GM12878 (cell line): ENCODE data around the gene MYO16. TPM values are rescaled to one million over a fixed set of nuclear protein-coding genes. Genes with fewer than 3 reads are reported as not detected.

ENCODE experiments used
- ATAC-seq: fragments of 200-7000 bp; cut with Tn5 transposase; 3 replicates; pipeline ENCODE4 v1.9.1; 2020; ENCODE audit warnings: mild to moderate bottlenecking, moderate library complexity
- BruUV-seq: library from RNA; stranded (reverse); fragments of 400-500 nt; replicated peaks from 2 replicates; lab custom pipeline; 2021; lab: Mats Ljungman, UMichigan
- CTCF ChIA-PET: fragments of 300-600 bp; sonication (Branson Sonifier 250); formaldehyde crosslinking; extraction: SDS; loops from one replicate; lab custom pipeline; 2021; ENCODE audit warnings: inconsistent platforms; lab: Yijun Ruan, JAX
- POLR2A ChIA-PET: fragments of 350-600 bp; formaldehyde crosslinking; extraction: SDS; loops from one replicate; lab custom pipeline; 2021; ENCODE audit warnings: inconsistent platforms; lab: Charles Lee
- RAD21 ChIA-PET: fragments of 300-600 bp; sonication (Branson Sonifier 250); formaldehyde crosslinking; loops from one replicate; lab custom pipeline; 2023; ENCODE audit warnings: antibody characterized with exemption; ENCODE audit not compliant: unreplicated experiment; lab: Charles Lee
- SMC1A ChIA-PET: fragments of 300-600 bp; sonication (Branson Sonifier 250); formaldehyde crosslinking; loops from one replicate; lab custom pipeline; 2023; ENCODE audit not compliant: unreplicated experiment, uncharacterized antibody; lab: Charles Lee
- DNase-seq: peaks from one replicate; pipeline ENCODE4 v3.0.0-alpha.2; 2011; ENCODE audit warnings: low read depth, low spot score
- FAIRE-seq: peaks from 3 replicates; lab custom pipeline; 2011; peaks lifted over from hg19 to GRCh38; lab: Jason Lieb, UNC
- H2AFZ ChIP-seq: 2 replicates; pipeline ENCODE4 v1.6.0; 2011; ENCODE audit warnings: low read depth, low read length, control low read depth; ENCODE audit not compliant: control insufficient read depth
- H3K27ac ChIP-seq: 2 replicates; pipeline ENCODE4 v1.5.1; 2011; ENCODE audit warnings: control low read depth; ENCODE audit not compliant: control insufficient read depth, insufficient read depth
- H3K27me3 ChIP-seq, 2 experiments: replicated peaks in 1 of 2; 2 replicates each; pipeline versions ENCODE4 v1.6.0 to v1.6.1; 2011; ENCODE audit warnings: low read length in 1 of 2; ENCODE audit not compliant: control insufficient read depth in 2 of 2, insufficient read depth in 2 of 2
- H3K36me3 ChIP-seq, 2 experiments: 2 replicates each; pipeline ENCODE4 v1.5.1; 2011; ENCODE audit warnings: low read length in 1 of 2; ENCODE audit not compliant: control insufficient read depth in 2 of 2, insufficient read depth in 2 of 2
- H3K4me1 ChIP-seq: 2 replicates; pipeline ENCODE4 v1.6.1; 2011; ENCODE audit warnings: mild to moderate bottlenecking, low read length, moderate library complexity, mixed read lengths; ENCODE audit not compliant: control insufficient read depth, insufficient read depth
- H3K4me2 ChIP-seq: 2 replicates; pipeline ENCODE4 v1.6.0; 2011; ENCODE audit warnings: control low read depth; ENCODE audit not compliant: control insufficient read depth, insufficient read depth
- H3K4me3 ChIP-seq: fragments of 200-600 bp; sonication (generic); 2 replicates; pipeline ENCODE4 v1.5.1; 2016
- H3K79me2 ChIP-seq: 2 replicates; pipeline ENCODE4 v1.6.0; 2011; ENCODE audit warnings: low read length; ENCODE audit not compliant: control insufficient read depth, insufficient read depth
- H3K9ac ChIP-seq: 2 replicates; pipeline ENCODE4 v1.8.0; 2011; ENCODE audit warnings: low read length, control low read depth, mixed read lengths; ENCODE audit not compliant: control insufficient read depth, insufficient read depth
- H3K9me3 ChIP-seq: replicated peaks from 3 replicates; pipeline ENCODE4 v1.5.1; 2011; ENCODE audit warnings: mild to moderate bottlenecking, low read length; ENCODE audit not compliant: control insufficient read depth, insufficient read depth
- H4K20me1 ChIP-seq: 2 replicates; pipeline ENCODE4 v1.6.0; 2011; ENCODE audit not compliant: control insufficient read depth, insufficient read depth
- ATF7 ChIP-seq: fragments of 450-650 bp; IDR thresholded peaks from 2 replicates; pipeline ENCODE4 v1.6.1; 2016; ENCODE audit warnings: low read depth, mild to moderate bottlenecking
- BMI1 ChIP-seq: fragments of 450-650 bp; IDR thresholded peaks from 2 replicates; pipeline ENCODE4 v1.6.1; 2016; ENCODE audit warnings: mild to moderate bottlenecking, moderate library complexity, borderline replicate concordance
- CBX3 ChIP-seq: fragments of 200-600 bp; sonication (generic); IDR thresholded peaks from 2 replicates; pipeline ENCODE4 v1.6.1; 2016; ENCODE audit warnings: low read depth, borderline replicate concordance
- CREB1 ChIP-seq: IDR thresholded peaks from 2 replicates; pipeline ENCODE4 v1.6.1; 2012; ENCODE audit warnings: low read depth, mild to moderate bottlenecking, inconsistent platforms
- HDGF ChIP-seq: fragments of 450-650 bp; IDR thresholded peaks from 2 replicates; pipeline ENCODE4 v1.6.1; 2016; ENCODE audit warnings: antibody characterized with exemption
- IKZF1 ChIP-seq: fragments of 450-650 bp; conservative IDR thresholded peaks from 2 replicates; pipeline ENCODE4 v1.6.1; 2017; ENCODE audit warnings: antibody characterized with exemption, mild to moderate bottlenecking
- IRF5 ChIP-seq: fragments of 450-650 bp; IDR thresholded peaks from 2 replicates; pipeline ENCODE4 v1.6.1; 2017; ENCODE audit warnings: borderline replicate concordance
- LARP7 ChIP-seq: fragments of 450-650 bp; IDR thresholded peaks from 2 replicates; pipeline ENCODE4 v1.6.1; 2017; ENCODE audit warnings: mild to moderate bottlenecking
- MEF2A ChIP-seq: IDR thresholded peaks from 2 replicates; pipeline ENCODE4 v1.6.1; 2011; ENCODE audit warnings: low read depth, mild to moderate bottlenecking, low read length, moderate library complexity; ENCODE audit not compliant: insufficient read depth
- POLR2AphosphoS2 ChIP-seq: IDR thresholded peaks from 2 replicates; pipeline ENCODE4 v1.6.1; 2011; ENCODE audit warnings: low read depth, mild to moderate bottlenecking, low read length, improper control_type of control experiment, moderate library complexity
- POU2F2 ChIP-seq: IDR thresholded peaks from 3 replicates; pipeline ENCODE4 v1.6.1; 2011; ENCODE audit warnings: low read depth, mild to moderate bottlenecking, low read length, borderline replicate concordance
- RB1 ChIP-seq: fragments of 450-650 bp; formaldehyde crosslinking; IDR thresholded peaks from 2 replicates; pipeline ENCODE4 v1.6.1; 2017; ENCODE audit warnings: mild to moderate bottlenecking, borderline replicate concordance
- SIN3A ChIP-seq: IDR thresholded peaks from 2 replicates; pipeline ENCODE4 v1.6.1; 2012; ENCODE audit warnings: low read depth, low read length, improper control_type of control experiment
- SMAD1 ChIP-seq: fragments of 450-650 bp; IDR thresholded peaks from 2 replicates; pipeline ENCODE4 v1.6.1; 2018; ENCODE audit warnings: mild to moderate bottlenecking, low read depth; ENCODE audit not compliant: partially characterized antibody
- TCF12 ChIP-seq: IDR thresholded peaks from 2 replicates; pipeline ENCODE4 v1.6.1; 2011; ENCODE audit warnings: low read depth, mild to moderate bottlenecking, low read length
- TCF3 ChIP-seq: IDR thresholded peaks from 2 replicates; pipeline ENCODE4 v1.6.1; 2012; ENCODE audit warnings: low read depth, mild to moderate bottlenecking, low read length, borderline replicate concordance; ENCODE audit not compliant: insufficient read depth
- ZNF207 ChIP-seq: fragments of 450-650 bp; IDR thresholded peaks from 2 replicates; pipeline ENCODE4 v1.6.1; 2014; ENCODE audit warnings: antibody characterized with exemption, mild to moderate bottlenecking, borderline replicate concordance
- ZNF24 ChIP-seq: fragments of 450-650 bp; IDR thresholded peaks from 2 replicates; pipeline ENCODE4 v1.6.1; 2017; ENCODE audit warnings: antibody characterized with exemption, mild to moderate bottlenecking
- WGBS: methylation state at CpG from one replicate; pipeline ENCODE4 v1.1.6; 2016; ENCODE audit warnings: low lambda C conversion rate; ENCODE audit not compliant: insufficient replicate concordance, insufficient coverage; ENCODE audit errors: missing lambda C conversion rate; 5-methylcytosine and 5-hydroxymethylcytosine counted together
- in situ Hi-C: fragments of 300-500 bp; cut with MboI; formaldehyde crosslinking; loops from 9 replicates; pipeline ENCODE4 v1.14.3; 2018; ENCODE audit warnings: mixed read lengths
- intact Hi-C: fragments of 100-400 bp; cut with micrococcal nuclease; formaldehyde crosslinking; loops from one replicate; pipeline ENCODE4 v1.14.2; 2022; ENCODE audit not compliant: unreplicated experiment
- polyA plus RNA-seq, 11 experiments: library from polyadenylated mRNA; depleted of rRNA in 4 of 11; unstranded in 6 of 11; stranded (reverse) in 5 of 11; fragments of >200 nt; fragmentation: Nextera tagmentation in 4 of 11; fragmentation: Illumina TruSeq in 1 of 11; extraction: Ambion mirVana in 4 of 11; extraction: Trizol in 1 of 11; gene quantifications; 1 replicate in 1 of 11; 2 replicates in 10 of 11; pipeline versions ENCODE4 v1.2.1 to v1.2.3, GENCODE V29; 2011 to 2016; ENCODE audit warnings: inconsistent platforms in 2 of 11, missing spikeins in 2 of 11, low read depth in 1 of 11
- total RNA-seq, 4 experiments: library from RNA; depleted of rRNA in 3 of 4; stranded (reverse); fragments of >200 nt in 3 of 4; fragmentation: Illumina TruSeq in 1 of 4; extraction: Trizol in 1 of 4; gene quantifications; 2 replicates each; pipeline versions ENCODE4 v1.2.1 to v1.2.3, GENCODE V29; 2013 to 2021
- TF ChIP-seq, protein P1 (sequence below): IDR thresholded peaks from 2 replicates; pipeline ENCODE4 v1.6.1; 2012; ENCODE audit warnings: low read depth, low read length, improper control_type of control experiment
- TF ChIP-seq, protein P2 (sequence below): IDR thresholded peaks from 2 replicates; pipeline ENCODE4 v1.6.1; 2012; ENCODE audit warnings: low read length, inconsistent platforms

Gene MYO16
- total and polyA plus RNA-seq, 10 of the 15 experiments (the other 5 are each of a cell fraction or from before 2014, with no cell fraction given), result under 0.01 to 1.7 (median 0.05) TPM; not detected in 4

DNA sequence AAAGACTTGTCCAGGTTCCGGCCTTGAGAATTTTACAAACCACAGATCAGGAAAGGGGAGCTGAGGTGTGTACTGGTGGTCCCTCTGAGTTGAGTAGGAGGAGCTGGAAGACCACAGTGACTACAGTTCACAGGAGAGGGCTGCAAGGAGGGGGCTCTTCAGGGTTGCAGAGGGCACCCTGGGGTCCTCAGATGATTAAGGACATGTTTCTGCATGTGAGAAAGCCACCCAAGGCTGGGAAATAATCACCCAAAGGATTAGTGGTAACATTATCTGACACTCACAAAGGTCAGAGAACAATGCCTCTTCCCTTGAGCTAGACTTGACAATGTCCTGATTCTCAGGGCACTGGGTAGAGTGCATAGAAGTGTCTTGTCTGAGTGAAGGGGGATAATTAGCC lies 616.6 kb downstream of the MYO16 start:
- SMC1A ChIA-PET, result interaction anchor here (1.7 kb wide), 1 partner anchor 9 kb away, joined by 3 read pairs; no protein-coding TSS in a partner anchor
- CTCF ChIA-PET, result no interaction called here
- intact Hi-C loops, result no loop called here
- FAIRE-seq (no peak), DNase-seq (no peak), ATAC-seq (no peak)
- in situ Hi-C loops, result no loop called here
- no peak for TF ChIP-seq ATF7
- no peak for TF ChIP-seq CBX3
- TF ChIP-seq POLR2AphosphoS2, result no peak
- no peak for TF ChIP-seq TCF12
- TF ChIP-seq RB1, result no peak
- TF ChIP-seq, protein P1, sequence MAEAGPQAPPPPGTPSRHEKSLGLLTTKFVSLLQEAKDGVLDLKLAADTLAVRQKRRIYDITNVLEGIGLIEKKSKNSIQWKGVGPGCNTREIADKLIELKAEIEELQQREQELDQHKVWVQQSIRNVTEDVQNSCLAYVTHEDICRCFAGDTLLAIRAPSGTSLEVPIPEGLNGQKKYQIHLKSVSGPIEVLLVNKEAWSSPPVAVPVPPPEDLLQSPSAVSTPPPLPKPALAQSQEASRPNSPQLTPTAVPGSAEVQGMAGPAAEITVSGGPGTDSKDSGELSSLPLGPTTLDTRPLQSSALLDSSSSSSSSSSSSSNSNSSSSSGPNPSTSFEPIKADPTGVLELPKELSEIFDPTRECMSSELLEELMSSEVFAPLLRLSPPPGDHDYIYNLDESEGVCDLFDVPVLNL, result no peak
- TF ChIP-seq, protein P2, sequence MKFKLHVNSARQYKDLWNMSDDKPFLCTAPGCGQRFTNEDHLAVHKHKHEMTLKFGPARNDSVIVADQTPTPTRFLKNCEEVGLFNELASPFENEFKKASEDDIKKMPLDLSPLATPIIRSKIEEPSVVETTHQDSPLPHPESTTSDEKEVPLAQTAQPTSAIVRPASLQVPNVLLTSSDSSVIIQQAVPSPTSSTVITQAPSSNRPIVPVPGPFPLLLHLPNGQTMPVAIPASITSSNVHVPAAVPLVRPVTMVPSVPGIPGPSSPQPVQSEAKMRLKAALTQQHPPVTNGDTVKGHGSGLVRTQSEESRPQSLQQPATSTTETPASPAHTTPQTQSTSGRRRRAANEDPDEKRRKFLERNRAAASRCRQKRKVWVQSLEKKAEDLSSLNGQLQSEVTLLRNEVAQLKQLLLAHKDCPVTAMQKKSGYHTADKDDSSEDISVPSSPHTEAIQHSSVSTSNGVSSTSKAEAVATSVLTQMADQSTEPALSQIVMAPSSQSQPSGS, result no peak
- no peak for TF ChIP-seq SMAD1
- TF ChIP-seq ZNF24, result no peak
- no peak for TF ChIP-seq ZNF207
- no peak for TF ChIP-seq IKZF1
- TF ChIP-seq SIN3A, result no peak
- no peak for TF ChIP-seq TCF3
- TF ChIP-seq BMI1, result no peak
- no peak for TF ChIP-seq HDGF
- TF ChIP-seq MEF2A, result no peak
- no peak for TF ChIP-seq CREB1
- TF ChIP-seq LARP7, result no peak
- no peak for TF ChIP-seq IRF5
- TF ChIP-seq POU2F2, result no peak
- no peak overlapping the region for H3K4me3 ChIP-seq
- no TSS peak for BruUV-seq
- RAD21 ChIA-PET, result no interaction called here
- no peak overlapping the region for H2AFZ ChIP-seq
- H3K4me1 ChIP-seq, result no peaks in the 10 kb centered on the region
- H3K9ac ChIP-seq, result no peak overlapping the region
- no peaks in the 10 kb centered on the region for H3K36me3 ChIP-seq
- no peaks in the 10 kb centered on the region for H3K9me3 ChIP-seq
- 94% methylated on average over 1 of the region's 1 CpG for WGBS
- POLR2A ChIA-PET, result no interaction called here
- H3K27ac ChIP-seq, result no peak overlapping the region
- no peak overlapping the region for H3K4me2 ChIP-seq
- no peaks in the 10 kb centered on the region for H4K20me1 ChIP-seq
- no peaks in the 10 kb centered on the region for H3K27me3 ChIP-seq
- H3K79me2 ChIP-seq, result no peaks in the 10 kb centered on the region
